ENCODE measurements around the gene STK32B.

STK32B gene

DNA sequence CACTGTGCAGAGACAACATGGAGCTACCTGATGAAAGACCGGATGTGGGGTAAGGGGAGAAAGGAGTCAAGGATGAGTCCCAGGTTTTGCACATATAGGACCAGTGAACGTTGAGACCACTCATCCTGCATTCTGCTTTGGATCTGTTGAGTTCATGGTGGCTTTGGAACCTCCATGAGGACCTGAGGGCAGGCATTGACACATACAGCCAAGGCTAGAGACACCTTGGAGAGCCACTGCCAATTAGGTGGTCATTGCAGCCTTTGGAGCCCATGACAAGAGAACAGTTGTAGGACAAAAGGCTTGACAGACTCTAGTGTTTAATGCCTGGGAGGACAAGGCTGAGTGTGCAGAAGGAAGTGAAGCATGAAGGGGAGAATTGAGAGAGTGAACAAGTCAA is 87.9 kb downstream of the STK32B start:
- no peaks in the 10 kb centered on the region for H3K27me3 ChIP-seq
- TF ChIP-seq, protein P1, sequence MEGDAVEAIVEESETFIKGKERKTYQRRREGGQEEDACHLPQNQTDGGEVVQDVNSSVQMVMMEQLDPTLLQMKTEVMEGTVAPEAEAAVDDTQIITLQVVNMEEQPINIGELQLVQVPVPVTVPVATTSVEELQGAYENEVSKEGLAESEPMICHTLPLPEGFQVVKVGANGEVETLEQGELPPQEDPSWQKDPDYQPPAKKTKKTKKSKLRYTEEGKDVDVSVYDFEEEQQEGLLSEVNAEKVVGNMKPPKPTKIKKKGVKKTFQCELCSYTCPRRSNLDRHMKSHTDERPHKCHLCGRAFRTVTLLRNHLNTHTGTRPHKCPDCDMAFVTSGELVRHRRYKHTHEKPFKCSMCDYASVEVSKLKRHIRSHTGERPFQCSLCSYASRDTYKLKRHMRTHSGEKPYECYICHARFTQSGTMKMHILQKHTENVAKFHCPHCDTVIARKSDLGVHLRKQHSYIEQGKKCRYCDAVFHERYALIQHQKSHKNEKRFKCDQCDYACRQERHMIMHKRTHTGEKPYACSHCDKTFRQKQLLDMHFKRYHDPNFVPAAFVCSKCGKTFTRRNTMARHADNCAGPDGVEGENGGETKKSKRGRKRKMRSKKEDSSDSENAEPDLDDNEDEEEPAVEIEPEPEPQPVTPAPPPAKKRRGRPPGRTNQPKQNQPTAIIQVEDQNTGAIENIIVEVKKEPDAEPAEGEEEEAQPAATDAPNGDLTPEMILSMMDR (IDR thresholded peaks at IDR 0.05) = no peak
- H3K36me3 ChIP-seq = no peaks in the 10 kb centered on the region
- no peak overlapping the region for H3K4me3 ChIP-seq (ENCODE audit: low read depth in 1 of 2, low read length in 1 of 2)
- H3K9me3 ChIP-seq = no peaks in the 10 kb centered on the region
- H3K27ac ChIP-seq = no peak overlapping the region
- no peaks in the 10 kb centered on the region for H3K4me1 ChIP-seq (ENCODE audit: control insufficient read depth in 1 of 2, insufficient read depth in 1 of 2, low read depth in 1 of 2, low read length in 1 of 2)

DNA sequence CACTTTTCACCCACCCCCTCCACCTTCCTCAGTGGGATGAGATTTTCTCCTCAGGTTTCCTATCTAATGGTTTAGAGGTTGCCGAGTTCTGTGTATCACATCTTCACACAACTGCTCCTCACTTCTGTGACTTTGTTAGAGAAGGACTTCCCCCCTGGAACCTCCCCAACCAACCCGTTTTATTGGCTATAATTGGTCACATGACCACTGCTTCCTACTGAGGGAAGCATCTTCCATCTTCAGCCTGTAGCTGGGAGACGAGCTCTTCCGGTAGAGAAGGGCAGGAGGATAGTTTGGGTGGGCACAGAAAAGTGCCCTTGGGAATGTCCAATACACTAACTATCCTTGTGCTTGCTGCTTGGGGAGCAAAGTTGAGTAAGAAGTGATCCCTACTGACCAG is 90.5 kb downstream of the STK32B start:
- no peaks in the 10 kb centered on the region for H3K36me3 ChIP-seq
- H3K27me3 ChIP-seq = no peaks in the 10 kb centered on the region
- H3K9me3 ChIP-seq = no peaks in the 10 kb centered on the region
- no peak overlapping the region for H3K27ac ChIP-seq
- H3K4me1 ChIP-seq (ENCODE audit: control insufficient read depth in 1 of 2, insufficient read depth in 1 of 2, low read depth in 1 of 2, low read length in 1 of 2) = no peaks in the 10 kb centered on the region
- TF ChIP-seq, protein P1 (IDR thresholded peaks at IDR 0.05) = no peak
- H3K4me3 ChIP-seq (ENCODE audit: low read depth in 1 of 2, low read length in 1 of 2) = no peak overlapping the region

DNA sequence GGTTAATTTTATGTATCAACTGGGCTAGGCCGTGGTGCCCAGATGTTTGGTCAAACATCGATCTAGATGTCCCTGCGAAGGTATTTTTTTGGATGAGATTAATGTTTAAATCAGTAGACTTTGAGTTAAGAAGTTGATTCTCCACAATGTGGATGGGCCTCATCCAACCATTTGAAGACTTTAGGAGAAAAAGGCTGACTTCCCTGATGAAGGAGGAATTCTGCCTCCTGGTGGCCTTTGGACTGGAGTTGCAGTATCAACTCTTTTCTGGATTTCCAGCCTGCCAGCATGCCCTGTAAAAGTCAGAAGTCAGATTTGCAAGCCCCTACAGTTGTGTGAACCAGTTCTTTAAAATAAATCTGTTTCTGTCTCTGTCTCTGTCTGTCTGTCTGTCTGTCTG is 91.4 kb downstream of the STK32B start:
- TF ChIP-seq, protein P1 (IDR thresholded peaks at IDR 0.05) = no peak
- no peaks in the 10 kb centered on the region for H3K27me3 ChIP-seq
- no peak overlapping the region for H3K27ac ChIP-seq
- no peaks in the 10 kb centered on the region for H3K9me3 ChIP-seq
- no peaks in the 10 kb centered on the region for H3K36me3 ChIP-seq
- H3K4me3 ChIP-seq (ENCODE audit: low read depth in 1 of 2, low read length in 1 of 2) = no peak overlapping the region
- H3K4me1 ChIP-seq (ENCODE audit: control insufficient read depth in 1 of 2, insufficient read depth in 1 of 2, low read depth in 1 of 2, low read length in 1 of 2) = no peaks in the 10 kb centered on the region

DNA sequence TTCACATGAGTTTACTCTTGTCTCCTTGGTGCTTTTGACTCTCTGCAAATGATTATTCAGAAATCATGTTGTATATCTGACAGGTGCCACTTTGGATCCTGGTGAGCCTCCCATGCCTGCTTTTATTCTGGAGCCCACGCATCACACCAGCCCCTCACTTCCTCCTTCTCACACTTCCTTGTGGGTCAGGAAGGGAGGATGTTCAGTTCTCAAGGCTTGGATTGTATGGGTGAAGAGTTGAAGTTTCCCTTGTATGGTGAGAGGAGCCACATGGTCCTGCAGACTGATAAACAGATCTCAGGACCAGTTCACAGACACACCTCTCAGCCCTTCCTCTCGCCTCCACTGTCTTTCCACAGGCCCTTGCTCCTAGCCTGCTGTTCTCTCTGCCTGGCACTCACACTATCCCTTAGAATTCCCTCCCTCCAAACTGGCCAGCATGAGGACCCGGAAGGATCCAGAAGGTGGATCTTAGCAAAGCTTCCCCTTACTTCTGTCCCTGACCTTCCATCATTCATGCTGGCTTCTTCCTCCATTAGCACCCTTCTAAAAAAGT is 92.1 kb downstream of the STK32B start:
- Histone ChIP-seq H3K27me3 (no peaks in the 10 kb centered on the region), H3K4me1 (ENCODE audit: control insufficient read depth in 1 of 2, insufficient read depth in 1 of 2, low read depth in 1 of 2, low read length in 1 of 2) (no peaks in the 10 kb centered on the region), H3K4me3 (ENCODE audit: low read depth in 1 of 2, low read length in 1 of 2) (no peak overlapping the region), H3K27ac (no peak overlapping the region), H3K9me3 (no peaks in the 10 kb centered on the region), H3K36me3 (no peaks in the 10 kb centered on the region)
- TF ChIP-seq, protein P1 (IDR thresholded peaks at IDR 0.05) = no peak

DNA sequence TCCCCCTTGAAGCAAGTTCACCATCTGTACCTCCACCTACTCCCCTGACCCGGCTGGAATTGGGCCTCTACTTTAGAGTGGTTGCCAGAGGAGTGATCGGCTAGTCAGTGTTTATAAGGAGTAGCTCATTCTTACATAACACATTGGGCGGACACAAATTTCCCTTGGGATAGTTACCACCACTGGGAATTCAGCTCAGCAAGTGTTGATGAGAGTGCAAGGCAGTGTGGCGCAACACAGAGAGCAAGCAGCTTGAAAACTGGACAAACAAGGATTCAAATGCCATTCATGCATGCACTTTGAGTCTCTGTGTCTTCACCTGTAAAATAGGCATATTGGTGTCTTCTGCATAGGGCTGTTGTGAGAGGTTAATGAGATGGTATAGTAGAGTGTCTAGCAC is 92.7 kb downstream of the STK32B start:
- TF ChIP-seq, protein P1 (IDR thresholded peaks at IDR 0.05) = no peak
- Histone ChIP-seq H3K4me1 (ENCODE audit: control insufficient read depth in 1 of 2, insufficient read depth in 1 of 2, low read depth in 1 of 2, low read length in 1 of 2) (no peaks in the 10 kb centered on the region), H3K36me3 (no peaks in the 10 kb centered on the region), H3K27ac (no peak overlapping the region), H3K9me3 (no peaks in the 10 kb centered on the region), H3K4me3 (ENCODE audit: low read depth in 1 of 2, low read length in 1 of 2) (no peak overlapping the region), H3K27me3 (no peaks in the 10 kb centered on the region)

DNA sequence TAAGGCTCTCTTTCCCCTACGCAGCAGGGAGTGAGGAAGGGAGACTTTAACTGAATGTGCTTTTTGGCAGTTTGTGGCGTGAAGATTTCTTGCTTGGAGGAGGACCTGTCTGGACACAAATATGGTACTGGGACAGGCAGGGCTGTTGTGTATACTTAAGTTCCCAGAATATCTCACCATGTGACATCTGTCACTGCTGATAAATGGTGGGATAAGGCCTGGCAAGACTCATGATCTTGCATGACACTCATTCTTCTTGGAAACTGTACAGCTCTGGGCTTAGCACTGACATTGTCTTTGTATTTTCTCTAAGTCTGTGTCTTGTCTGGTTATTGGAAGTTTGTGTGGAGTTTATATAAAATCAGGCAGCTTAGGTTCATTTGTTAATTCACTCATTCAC is 93.1 kb downstream of the STK32B start:
- H3K36me3 ChIP-seq = no peaks in the 10 kb centered on the region
- no peaks in the 10 kb centered on the region for H3K4me1 ChIP-seq (ENCODE audit: control insufficient read depth in 1 of 2, insufficient read depth in 1 of 2, low read depth in 1 of 2, low read length in 1 of 2)
- H3K27ac ChIP-seq = no peak overlapping the region
- H3K27me3 ChIP-seq = no peaks in the 10 kb centered on the region
- H3K4me3 ChIP-seq (ENCODE audit: low read depth in 1 of 2, low read length in 1 of 2) = no peak overlapping the region
- TF ChIP-seq, protein P1 (IDR thresholded peaks at IDR 0.05) = no peak
- no peaks in the 10 kb centered on the region for H3K9me3 ChIP-seq

Measured in neutrophil (primary cell).